Gastrocnemius medialis (tissue), 4 donors: ENCODE results near the gene SERPINB2. TPM values are rescaled to one million over a fixed set of nuclear protein-coding genes. Genes with fewer than 3 reads are reported as not detected.

ENCODE experiments used
- ATAC-seq, 2 donors: fragments of 150-250 bp; one replicate each; pipeline ENCODE4 v1.9.1; 2016
- DNase-seq, 2 donors: peaks; one replicate each; pipeline ENCODE4 v3.0.0-alpha.2; 2019
- H3K27ac ChIP-seq, 4 donors: fragments of 200-600 bp; sonication (generic); 1 replicate in 1 of 4; 2 replicates in 3 of 4; pipeline ENCODE4 v1.5.1; 2016 to 2018; ENCODE audit warnings: mild to moderate bottlenecking in 2 of 4, moderate library complexity in 1 of 4
- H3K27me3 ChIP-seq, 3 donors: fragments of 200-600 bp; sonication (generic) in 2 of 3; 1 replicate in 1 of 3; 2 replicates in 2 of 3; pipeline versions ENCODE4 v1.5.1 to v1.6.0; 2016 to 2019; ENCODE audit warnings: mild to moderate bottlenecking in 1 of 3, moderate library complexity in 1 of 3
- H3K36me3 ChIP-seq, 2 donors: fragments of 200-600 bp; sonication (generic) in 1 of 2; one replicate each; pipeline ENCODE4 v1.5.1; 2017 to 2018
- H3K4me1 ChIP-seq, 2 donors: fragments of 200-600 bp; sonication (generic) in 1 of 2; one replicate each; pipeline ENCODE4 v1.5.1; 2016 to 2017; ENCODE audit warnings: mild to moderate bottlenecking in 2 of 2
- H3K4me3 ChIP-seq, 4 donors: fragments of 200-600 bp; sonication (generic) in 3 of 4; 1 replicate in 1 of 4; 2 replicates in 3 of 4; pipeline ENCODE4 v1.5.1; 2016 to 2019; ENCODE audit warnings: mild to moderate bottlenecking in 2 of 4
- H3K9me3 ChIP-seq, 3 donors: fragments of 200-600 bp; sonication (generic) in 2 of 3; 1 replicate in 1 of 3; 2 replicates in 2 of 3; pipeline ENCODE4 v1.5.1; 2016 to 2019
- POLR2A ChIP-seq, 2 donors: fragments of 450-650 bp; IDR thresholded peaks; one replicate each; pipeline ENCODE4 v1.6.1; 2017; ENCODE audit warnings: antibody characterized with exemption in 2 of 2, mild to moderate bottlenecking in 2 of 2, moderate library complexity in 2 of 2
- in situ Hi-C, 4 donors: fragments of 200-750 bp; cut with MboI; loops; one replicate each; pipeline versions ENCODE4 v1.15.0 to v1.8.0; 2017; ENCODE audit warnings: low sequenced_read_pairs in 4 of 4
- intact Hi-C: fragments of 100-400 bp; cut with DNase I; formaldehyde crosslinking; loops from one replicate; pipeline ENCODE4 v1.15.1; 2023; ENCODE audit warnings: low total_unique reads
- total RNA-seq, 4 donors: library from RNA; depleted of rRNA; stranded (reverse); fragments of >200 nt; gene quantifications; one replicate each; pipeline versions ENCODE4 v1.1.0 to v1.2.3, GENCODE V29; 2016
- TF ChIP-seq, protein P1 (sequence below), 5 experiments: fragments of 450-650 bp in 3 of 5; fragments of 200-600 bp in 2 of 5; sonication (generic) in 2 of 5; IDR thresholded peaks in 4 of 5; conservative IDR thresholded peaks in 1 of 5; 1 replicate in 4 of 5; 2 replicates in 1 of 5; pipeline ENCODE4 v1.5.1; 2016 to 2019; ENCODE audit warnings: antibody characterized with exemption in 5 of 5, mild to moderate bottlenecking in 3 of 5, moderate library complexity in 3 of 5

The SERPINB2 gene
- total RNA-seq, 4 donors from 2014 or later, result not detected

DNA sequence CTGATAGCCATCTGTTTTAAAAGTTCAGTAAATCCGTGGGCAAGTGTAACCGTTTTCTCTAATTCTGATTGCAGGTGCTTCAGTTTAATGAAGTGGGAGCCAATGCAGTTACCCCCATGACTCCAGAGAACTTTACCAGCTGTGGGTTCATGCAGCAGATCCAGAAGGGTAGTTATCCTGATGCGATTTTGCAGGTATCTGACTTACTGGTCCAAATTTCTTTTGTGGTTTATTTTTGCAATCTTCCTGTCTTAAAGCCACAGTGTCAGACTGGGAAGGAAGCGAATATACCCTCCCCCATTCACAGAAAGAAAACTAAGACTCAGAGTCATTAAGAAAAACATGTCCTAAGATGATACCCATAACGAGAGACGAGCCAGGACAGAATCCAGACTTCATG is 7.7 kb downstream of the SERPINB2 start:
- in situ Hi-C loops, result no loop called here
- H3K27me3 ChIP-seq, result no peaks in the 10 kb centered on the region
- ATAC-seq (no peak), DNase-seq (no peak)
- intact Hi-C loops, result no loop called here
- no peak overlapping the region for H3K27ac ChIP-seq
- no peaks in the 10 kb centered on the region for H3K9me3 ChIP-seq
- no peak overlapping the region for H3K4me3 ChIP-seq
- no peak for TF ChIP-seq POLR2A (IDR thresholded peaks at IDR 0.05)
- TF ChIP-seq, protein P1, sequence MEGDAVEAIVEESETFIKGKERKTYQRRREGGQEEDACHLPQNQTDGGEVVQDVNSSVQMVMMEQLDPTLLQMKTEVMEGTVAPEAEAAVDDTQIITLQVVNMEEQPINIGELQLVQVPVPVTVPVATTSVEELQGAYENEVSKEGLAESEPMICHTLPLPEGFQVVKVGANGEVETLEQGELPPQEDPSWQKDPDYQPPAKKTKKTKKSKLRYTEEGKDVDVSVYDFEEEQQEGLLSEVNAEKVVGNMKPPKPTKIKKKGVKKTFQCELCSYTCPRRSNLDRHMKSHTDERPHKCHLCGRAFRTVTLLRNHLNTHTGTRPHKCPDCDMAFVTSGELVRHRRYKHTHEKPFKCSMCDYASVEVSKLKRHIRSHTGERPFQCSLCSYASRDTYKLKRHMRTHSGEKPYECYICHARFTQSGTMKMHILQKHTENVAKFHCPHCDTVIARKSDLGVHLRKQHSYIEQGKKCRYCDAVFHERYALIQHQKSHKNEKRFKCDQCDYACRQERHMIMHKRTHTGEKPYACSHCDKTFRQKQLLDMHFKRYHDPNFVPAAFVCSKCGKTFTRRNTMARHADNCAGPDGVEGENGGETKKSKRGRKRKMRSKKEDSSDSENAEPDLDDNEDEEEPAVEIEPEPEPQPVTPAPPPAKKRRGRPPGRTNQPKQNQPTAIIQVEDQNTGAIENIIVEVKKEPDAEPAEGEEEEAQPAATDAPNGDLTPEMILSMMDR (IDR thresholded peaks at IDR 0.05 in 4 of 5, conservative IDR thresholded peaks at IDR 0.05 in 1 of 5), result no peak
- H3K36me3 ChIP-seq, result no peaks in the 10 kb centered on the region
- H3K4me1 ChIP-seq, result no peaks in the 10 kb centered on the region

DNA sequence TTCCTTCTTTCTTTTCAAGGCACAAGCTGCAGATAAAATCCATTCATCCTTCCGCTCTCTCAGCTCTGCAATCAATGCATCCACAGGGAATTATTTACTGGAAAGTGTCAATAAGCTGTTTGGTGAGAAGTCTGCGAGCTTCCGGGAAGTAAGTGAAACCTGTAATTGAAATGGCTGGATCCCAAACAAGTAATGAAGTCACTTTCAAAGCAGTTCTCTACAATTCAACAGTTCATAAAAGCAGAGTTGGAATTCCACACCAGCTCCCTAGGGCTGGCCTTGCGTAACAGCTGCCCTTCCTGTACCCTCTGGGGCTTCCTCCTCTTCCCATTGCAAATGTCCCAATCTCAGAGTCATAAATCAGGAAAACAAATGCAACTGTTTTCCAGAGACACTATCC is 9.6 kb downstream of the SERPINB2 start:
- TF ChIP-seq POLR2A (IDR thresholded peaks at IDR 0.05), result no peak
- TF ChIP-seq, protein P1 (IDR thresholded peaks at IDR 0.05 in 4 of 5, conservative IDR thresholded peaks at IDR 0.05 in 1 of 5), result no peak

DNA sequence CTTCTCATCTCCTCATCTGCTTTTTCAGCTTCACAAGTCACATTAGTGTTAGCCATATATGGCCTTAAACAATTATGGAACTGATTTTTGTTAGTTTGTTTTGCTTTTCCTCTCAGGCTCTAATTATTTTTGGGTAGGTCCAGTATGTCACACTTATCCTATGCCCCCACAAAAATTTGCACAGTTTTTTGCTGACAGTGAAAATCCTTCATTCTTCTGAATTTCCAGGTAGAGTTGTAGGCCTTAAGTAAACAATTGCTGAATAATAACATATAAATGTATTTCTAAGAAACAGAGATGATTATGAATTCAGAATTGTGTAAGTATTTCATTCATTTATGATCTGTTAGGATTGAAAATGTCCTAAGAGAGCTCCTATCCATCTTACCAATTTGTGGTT is 11.7 kb downstream of the SERPINB2 start:
- in situ Hi-C loops, result no loop called here
- Histone ChIP-seq H3K36me3 (no peaks in the 10 kb centered on the region), H3K27me3 (no peaks in the 10 kb centered on the region), H3K9me3 (no peaks in the 10 kb centered on the region), H3K4me1 (no peaks in the 10 kb centered on the region), H3K4me3 (no peak overlapping the region), H3K27ac (no peak overlapping the region)
- DNase-seq, result no peak
- ATAC-seq, result no peak
- intact Hi-C loops, result no loop called here
- TF ChIP-seq, protein P1 (IDR thresholded peaks at IDR 0.05 in 4 of 5, conservative IDR thresholded peaks at IDR 0.05 in 1 of 5), result no peak
- no peak for TF ChIP-seq POLR2A (IDR thresholded peaks at IDR 0.05)

More for the DNA sequence above, 9.6 kb downstream of the SERPINB2 start:
- Histone ChIP-seq H3K4me1 (no peaks in the 10 kb centered on the region), H3K27me3 (no peaks in the 10 kb centered on the region), H3K9me3 (no peaks in the 10 kb centered on the region), H3K4me3 (no peak overlapping the region), H3K36me3 (no peaks in the 10 kb centered on the region), H3K27ac (no peak overlapping the region)
- in situ Hi-C loops, result no loop called here
- ATAC-seq, result no peak
- no peak for DNase-seq
- intact Hi-C loops, result no loop called here

DNA sequence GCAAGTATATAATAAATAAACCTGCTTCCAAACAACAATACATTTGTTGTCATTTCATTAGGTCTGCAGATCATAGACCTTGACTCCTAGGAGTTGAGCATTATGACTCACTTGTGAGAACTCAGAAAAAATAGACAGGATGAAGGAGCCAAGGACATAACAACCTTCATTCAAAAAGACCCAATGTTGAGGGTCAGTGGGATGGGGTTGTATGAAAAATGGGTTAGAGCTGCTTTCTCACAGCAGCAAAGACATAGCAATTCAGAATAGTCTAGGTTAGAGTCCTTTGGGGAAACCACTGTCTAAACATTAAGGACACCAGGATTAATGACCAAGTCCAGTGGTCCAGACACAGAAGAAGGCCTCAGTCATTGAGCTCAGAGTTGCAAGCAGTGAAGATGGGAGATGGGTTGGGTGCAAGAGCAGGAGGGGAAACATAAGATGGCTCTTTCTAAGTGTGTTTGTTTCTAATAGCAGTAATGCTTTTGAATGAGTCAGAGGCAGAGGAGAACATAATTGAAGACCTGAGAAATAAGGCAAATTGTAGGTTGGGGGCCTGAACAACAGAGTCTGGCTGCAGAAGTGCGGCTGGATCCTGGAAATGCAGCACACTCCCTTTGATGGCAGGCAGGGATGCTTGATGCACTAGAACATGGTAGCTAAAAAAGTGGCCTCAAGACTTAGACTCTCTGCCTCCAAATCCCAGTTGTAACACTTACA is 16.5 kb downstream of the SERPINB2 start:
- Histone ChIP-seq H3K36me3 (no peaks in the 10 kb centered on the region), H3K9me3 (no peaks in the 10 kb centered on the region), H3K4me3 (no peak overlapping the region), H3K4me1 (no peaks in the 10 kb centered on the region), H3K27ac (no peak overlapping the region), H3K27me3 (no peaks in the 10 kb centered on the region)
- intact Hi-C loops, result no loop called here
- in situ Hi-C loops, result no loop called here
- ATAC-seq, result no peak
- no peak for DNase-seq
- no peak for TF ChIP-seq POLR2A (IDR thresholded peaks at IDR 0.05)
- TF ChIP-seq, protein P1 (IDR thresholded peaks at IDR 0.05 in 4 of 5, conservative IDR thresholded peaks at IDR 0.05 in 1 of 5), result no peak

DNA sequence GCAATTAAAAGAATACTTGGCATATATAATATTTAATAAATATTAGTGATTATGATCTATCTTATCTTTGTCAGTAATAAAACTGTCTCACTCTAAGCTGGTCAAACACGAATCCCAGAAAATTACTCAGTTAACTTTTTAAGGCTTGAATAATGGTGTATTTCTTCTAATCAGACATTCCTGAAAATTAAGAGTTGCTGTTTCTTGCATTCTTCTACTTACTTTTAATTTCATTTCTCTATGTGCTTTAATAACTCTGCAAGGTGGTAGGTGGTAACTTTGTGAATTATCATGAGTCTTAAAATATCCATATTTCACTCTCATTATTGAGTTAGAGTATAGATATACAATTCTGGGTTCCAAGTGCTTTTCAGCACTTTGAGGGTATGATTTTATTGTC is 17.2 kb downstream of the SERPINB2 start:
- Histone ChIP-seq H3K4me3 (no peak overlapping the region), H3K36me3 (no peaks in the 10 kb centered on the region), H3K4me1 (no peaks in the 10 kb centered on the region), H3K27me3 (no peaks in the 10 kb centered on the region), H3K9me3 (no peaks in the 10 kb centered on the region), H3K27ac (no peak overlapping the region)
- in situ Hi-C loops, result no loop called here
- ATAC-seq (no peak), DNase-seq (no peak)
- intact Hi-C loops, result no loop called here
- TF ChIP-seq, protein P1 (IDR thresholded peaks at IDR 0.05 in 4 of 5, conservative IDR thresholded peaks at IDR 0.05 in 1 of 5), result no peak
- TF ChIP-seq POLR2A (IDR thresholded peaks at IDR 0.05), result no peak
